Stimulated activated CD8-positive, alpha-beta memory T cell treated with anti-CD3 and anti-CD28 coated beads, Interleukin-12 subunit alpha, Interleukin-12 subunit beta, amount 100 ng/mL, for 24 hours (primary cell): ENCODE data around the gene SYNGR3.
"Not testable (repeated sequence)": the region's sequence is repeated elsewhere in the genome, so short reads cannot be mapped to it uniquely, and the experiment has no call there.

ENCODE experiments used
- DNase-seq: peaks from one replicate; pipeline ENCODE4 v3.0.0-alpha.2; 2020; ENCODE audit errors: extremely low read depth

SYNGR3 gene

GRCh38 chr16:1989209-1990100, at the start of gene SYNGR3:
Gene SYNGR3, plus strand, starts transcription at chr16:1989970. Its CDS starts 133 bp downstream, at chr16:1990103.
- no peak for DNase-seq

GRCh38 chr16:1940273-1941161, 49.3 kb upstream of the SYNGR3 start:
- no peak for DNase-seq

GRCh38 chr16:1941162-1942046, 48.4 kb upstream of the SYNGR3 start:
- no peak for DNase-seq

GRCh38 chr16:1942047-1942809, 47.5 kb upstream of the SYNGR3 start:
- no peak for DNase-seq

- peak; percentile 100 for DNase-seq
Measured at GRCh38 chr16:1942810-1943726, 46.7 kb upstream of the SYNGR3 start, which contains the start of gene MSRB1. Gene MSRB1, minus strand, starts transcription at chr16:1943199. Its CDS starts 43 bp downstream, at chr16:1943156.

- DNase-seq = no peak
Measured at GRCh38 chr16:1944612-1945199, 45.1 kb upstream of the SYNGR3 start.

GRCh38 chr16:1945559-1946391, 44.0 kb upstream of the SYNGR3 start:
- no peak for DNase-seq

GRCh38 chr16:1946495-1947368, 43.0 kb upstream of the SYNGR3 start:
- DNase-seq = no peak

- DNase-seq = no peak
Measured at GRCh38 chr16:1947369-1947670, 42.5 kb upstream of the SYNGR3 start.

- DNase-seq = no peak
Measured at GRCh38 chr16:1949507-1949906, 40.3 kb upstream of the SYNGR3 start.

GRCh38 chr16:1950047-1950446, 39.7 kb upstream of the SYNGR3 start:
- no peak for DNase-seq

GRCh38 chr16:1950559-1950958, 39.2 kb upstream of the SYNGR3 start:
- no peak for DNase-seq

- no peak for DNase-seq
Measured at GRCh38 chr16:1953734-1954133, 36.0 kb upstream of the SYNGR3 start.

- not testable (repeated sequence) for DNase-seq
Measured at GRCh38 chr16:1957434-1958142, 32.2 kb upstream of the SYNGR3 start.

GRCh38 chr16:1958143-1958491, 31.7 kb upstream of the SYNGR3 start:
- DNase-seq = not testable (repeated sequence)

- no peak for DNase-seq
Measured at GRCh38 chr16:1958715-1959268, 31.0 kb upstream of the SYNGR3 start.
